Muscle layer of colon (tissue), 2 donors: ENCODE results near the gene ANO3.

ENCODE experiments used
- H3K27ac ChIP-seq: one replicate; pipeline ENCODE4 v1.7.0; 2013; ENCODE audit warnings: low read depth, mild to moderate bottlenecking, low read length, moderate library complexity
- H3K27me3 ChIP-seq, 2 donors: one replicate each; pipeline ENCODE4 v1.7.0; 2013; ENCODE audit warnings: low read length in 2 of 2, mild to moderate bottlenecking in 2 of 2; ENCODE audit not compliant: insufficient read depth in 2 of 2, control insufficient read depth in 1 of 2
- H3K36me3 ChIP-seq: one replicate; pipeline ENCODE4 v1.7.0; 2013; ENCODE audit warnings: mild to moderate bottlenecking, low read length; ENCODE audit not compliant: insufficient read depth
- H3K4me1 ChIP-seq: one replicate; pipeline ENCODE4 v1.7.0; 2013; ENCODE audit warnings: mild to moderate bottlenecking, low read length; ENCODE audit not compliant: insufficient read depth
- H3K4me3 ChIP-seq, 2 donors: one replicate each; pipeline ENCODE4 v1.7.0; 2013; ENCODE audit warnings: low read length in 2 of 2, low read depth in 1 of 2, mild to moderate bottlenecking in 1 of 2, moderate library complexity in 1 of 2
- H3K9ac ChIP-seq: one replicate; pipeline ENCODE4 v1.7.0; 2013; ENCODE audit warnings: low read length
- H3K9me3 ChIP-seq: one replicate; pipeline ENCODE4 v1.7.0; 2013; ENCODE audit warnings: mild to moderate bottlenecking, low read length
- donor health status: abdominal sarcoma.
- donor health status: Adenocarcinoma of cecum.

Gene ANO3

DNA sequence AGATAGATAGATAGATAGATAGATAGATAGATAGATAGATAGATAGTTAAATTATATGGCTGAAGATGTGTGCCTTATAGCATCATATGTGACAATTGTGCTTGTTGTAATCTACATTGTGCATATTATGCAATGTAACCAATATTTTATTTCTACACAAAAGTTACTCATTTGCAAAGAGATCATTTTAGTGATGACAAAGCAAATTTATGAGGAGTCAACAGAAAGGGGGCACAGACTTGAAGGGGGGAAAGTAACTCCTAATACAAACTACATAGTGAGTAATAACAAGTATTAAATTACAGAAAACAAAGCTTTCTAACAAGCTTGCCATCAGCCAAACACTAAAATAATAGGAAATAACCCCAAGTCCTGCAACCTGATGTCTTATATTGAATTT lies 133.3 kb downstream of the ANO3 start:
- H3K9ac ChIP-seq, result no peak overlapping the region
- H3K4me3 ChIP-seq, result no peak overlapping the region
- no peaks in the 10 kb centered on the region for H3K27me3 ChIP-seq
- no peaks in the 10 kb centered on the region for H3K9me3 ChIP-seq
- no peak overlapping the region for H3K27ac ChIP-seq
- no peaks in the 10 kb centered on the region for H3K4me1 ChIP-seq
- no peaks in the 10 kb centered on the region for H3K36me3 ChIP-seq

DNA sequence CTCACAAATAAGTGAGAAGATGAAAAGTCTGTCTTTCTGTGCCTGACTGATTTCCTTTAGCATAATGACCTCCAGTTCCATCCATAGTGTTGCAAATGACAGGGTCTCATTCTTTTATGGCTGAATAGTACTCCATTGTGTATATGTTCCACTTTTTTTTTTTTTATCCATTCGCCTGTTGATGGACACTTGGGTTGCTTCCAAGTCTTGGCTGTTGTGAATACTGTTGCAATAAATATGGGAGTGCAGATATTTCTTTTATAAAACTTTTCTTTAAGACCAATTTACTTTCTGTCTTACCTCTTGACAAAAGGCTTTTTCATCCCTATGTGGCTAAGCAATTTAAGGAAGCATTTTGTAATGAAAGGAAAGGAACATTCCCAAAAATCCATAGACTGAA lies 135.6 kb downstream of the ANO3 start:
- Histone ChIP-seq H3K9ac (no peak overlapping the region), H3K27ac (no peak overlapping the region), H3K4me3 (no peak overlapping the region), H3K36me3 (no peaks in the 10 kb centered on the region), H3K9me3 (no peaks in the 10 kb centered on the region), H3K4me1 (no peaks in the 10 kb centered on the region), H3K27me3 (no peaks in the 10 kb centered on the region)

DNA sequence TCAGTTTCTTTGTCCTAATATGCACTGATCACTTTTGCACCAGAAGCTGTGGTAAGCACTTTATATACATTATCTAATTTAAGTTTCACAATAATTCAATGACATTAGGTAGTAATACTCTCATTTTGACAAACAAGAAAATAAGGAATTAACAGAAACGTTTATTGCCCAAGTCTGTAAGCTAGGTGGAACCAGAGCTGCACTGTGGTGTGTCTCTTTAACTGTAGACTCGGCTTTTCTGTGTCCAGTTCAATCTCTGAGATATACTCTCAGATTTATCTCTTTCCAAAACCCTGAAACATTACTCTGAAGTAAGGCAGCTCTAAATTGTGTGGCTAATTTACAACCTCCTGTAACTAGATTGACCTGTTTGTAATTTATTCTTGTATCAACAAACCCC lies 139.1 kb downstream of the ANO3 start:
- H3K9ac ChIP-seq, result no peak overlapping the region
- no peak overlapping the region for H3K27ac ChIP-seq
- H3K4me1 ChIP-seq, result no peaks in the 10 kb centered on the region
- no peaks in the 10 kb centered on the region for H3K9me3 ChIP-seq
- no peaks in the 10 kb centered on the region for H3K27me3 ChIP-seq
- no peaks in the 10 kb centered on the region for H3K36me3 ChIP-seq
- no peak overlapping the region for H3K4me3 ChIP-seq

DNA sequence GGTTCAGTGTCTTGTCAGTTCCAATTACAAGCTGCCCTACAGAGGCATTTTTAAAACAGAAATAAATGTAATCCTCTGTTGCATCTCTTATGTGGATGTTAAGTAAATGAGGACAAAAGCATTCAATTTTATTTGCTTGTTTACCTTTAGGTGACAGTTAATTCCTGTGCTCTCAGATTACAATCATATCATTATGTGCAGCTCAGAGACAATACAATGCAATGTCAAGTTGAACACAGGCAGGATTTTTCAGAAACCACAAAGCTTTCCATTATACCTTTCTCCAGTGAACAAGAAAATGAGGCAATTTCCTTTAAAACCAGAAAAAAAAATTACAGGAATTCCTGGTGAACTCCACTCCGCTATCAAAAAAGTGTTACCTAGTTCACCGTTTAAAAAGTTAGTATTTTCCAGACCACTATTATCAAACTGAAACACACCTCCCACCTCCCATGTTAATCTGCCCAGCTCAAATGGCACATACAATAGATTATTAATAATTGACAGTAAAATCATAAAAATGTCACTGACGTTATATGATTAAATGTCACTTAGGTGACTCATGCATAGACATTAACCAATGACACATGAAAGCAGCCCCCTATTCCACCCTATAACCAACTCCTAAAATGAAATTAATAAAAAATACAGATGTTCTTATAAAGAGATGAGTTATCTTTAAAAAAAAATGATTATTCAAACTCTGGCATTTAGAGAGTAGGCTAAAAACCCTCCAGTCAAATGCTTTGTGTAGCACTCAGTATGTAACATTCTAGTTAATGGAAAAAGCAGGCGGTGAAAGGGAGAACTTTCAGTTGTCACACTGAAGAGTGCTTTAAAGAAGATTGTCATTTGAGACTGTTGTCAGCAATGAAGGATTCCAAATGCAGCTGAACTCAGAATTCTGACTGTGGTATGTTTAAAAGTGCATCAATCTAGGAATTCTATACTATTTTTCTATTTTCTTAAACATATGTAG lies 141.6 kb downstream of the ANO3 start:
- Histone ChIP-seq H3K9me3 (no peaks in the 10 kb centered on the region), H3K27ac (no peak overlapping the region), H3K4me3 (no peak overlapping the region)

DNA sequence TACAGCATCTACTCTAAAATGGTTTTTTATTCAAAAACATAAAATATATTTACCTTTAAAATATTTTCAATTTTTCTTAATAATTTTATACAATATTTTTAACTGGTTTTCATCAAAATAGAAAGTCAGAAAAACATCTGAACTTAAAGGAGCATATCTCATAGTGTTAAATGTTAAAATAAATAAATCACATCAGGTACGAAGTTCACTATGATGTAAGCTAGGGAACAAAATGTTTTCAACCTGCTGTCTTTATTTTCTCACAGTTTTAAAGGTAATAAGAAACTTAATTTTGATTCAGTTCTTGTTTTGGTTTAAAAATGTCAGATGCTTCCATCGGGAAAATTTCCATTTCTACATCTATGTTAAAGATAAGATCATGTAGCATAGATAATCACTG lies 142.5 kb downstream of the ANO3 start:
- no peaks in the 10 kb centered on the region for H3K4me1 ChIP-seq
- H3K27ac ChIP-seq, result no peak overlapping the region

More for the DNA sequence above, 141.6 kb downstream of the ANO3 start:
- no peaks in the 10 kb centered on the region for H3K4me1 ChIP-seq
- H3K36me3 ChIP-seq, result no peaks in the 10 kb centered on the region
- no peaks in the 10 kb centered on the region for H3K27me3 ChIP-seq
- no peak overlapping the region for H3K9ac ChIP-seq

DNA sequence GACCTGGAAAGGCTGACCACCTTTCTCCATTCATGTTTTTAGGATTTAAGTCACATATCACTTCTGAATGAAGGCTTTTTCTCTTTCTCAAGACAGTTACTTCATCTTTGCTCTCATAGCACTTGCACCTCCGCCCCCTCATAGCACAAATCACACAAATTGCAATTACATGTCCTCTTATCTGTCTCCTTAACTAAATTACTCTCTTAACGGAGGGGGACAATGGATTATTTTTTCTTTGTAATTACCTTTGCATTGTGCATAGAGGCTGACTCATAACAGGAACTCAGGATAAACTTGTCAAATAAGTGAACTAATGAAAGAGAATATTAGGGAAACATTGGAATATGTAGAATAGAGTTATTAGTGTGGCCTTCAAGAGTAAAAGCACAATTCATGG lies 145.5 kb downstream of the ANO3 start:
- Histone ChIP-seq H3K27me3 (no peaks in the 10 kb centered on the region), H3K27ac (no peak overlapping the region), H3K9ac (no peak overlapping the region), H3K36me3 (no peaks in the 10 kb centered on the region), H3K4me3 (no peak overlapping the region), H3K9me3 (no peaks in the 10 kb centered on the region), H3K4me1 (no peaks in the 10 kb centered on the region)

More for the DNA sequence above, 142.5 kb downstream of the ANO3 start:
- Histone ChIP-seq H3K4me3 (no peak overlapping the region), H3K9me3 (no peaks in the 10 kb centered on the region), H3K36me3 (no peaks in the 10 kb centered on the region), H3K9ac (no peak overlapping the region), H3K27me3 (no peaks in the 10 kb centered on the region)

DNA sequence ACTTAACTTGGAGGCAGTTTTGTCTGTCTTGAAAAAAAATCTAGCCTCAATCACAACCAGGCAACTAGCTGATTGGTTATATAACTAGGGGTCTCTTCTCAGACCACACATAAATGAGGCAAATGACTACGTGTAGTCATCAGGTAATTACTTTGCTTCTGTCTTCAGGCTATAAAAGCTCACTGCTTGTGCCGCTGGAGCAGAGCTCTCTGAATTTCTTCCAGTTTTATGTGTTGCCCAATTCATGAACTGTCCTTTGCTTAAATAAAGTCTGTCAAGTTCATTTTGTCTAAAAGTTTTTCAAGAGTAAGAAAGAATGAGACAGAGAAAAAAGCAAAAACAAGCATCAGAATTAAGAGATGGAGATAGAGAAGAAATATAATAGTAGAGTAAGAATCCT lies 146.8 kb downstream of the ANO3 start:
- no peaks in the 10 kb centered on the region for H3K36me3 ChIP-seq
- no peaks in the 10 kb centered on the region for H3K4me1 ChIP-seq
- H3K27me3 ChIP-seq, result no peaks in the 10 kb centered on the region
- H3K4me3 ChIP-seq, result no peak overlapping the region
- H3K27ac ChIP-seq, result no peak overlapping the region
- H3K9ac ChIP-seq, result no peak overlapping the region
- H3K9me3 ChIP-seq, result no peaks in the 10 kb centered on the region

DNA sequence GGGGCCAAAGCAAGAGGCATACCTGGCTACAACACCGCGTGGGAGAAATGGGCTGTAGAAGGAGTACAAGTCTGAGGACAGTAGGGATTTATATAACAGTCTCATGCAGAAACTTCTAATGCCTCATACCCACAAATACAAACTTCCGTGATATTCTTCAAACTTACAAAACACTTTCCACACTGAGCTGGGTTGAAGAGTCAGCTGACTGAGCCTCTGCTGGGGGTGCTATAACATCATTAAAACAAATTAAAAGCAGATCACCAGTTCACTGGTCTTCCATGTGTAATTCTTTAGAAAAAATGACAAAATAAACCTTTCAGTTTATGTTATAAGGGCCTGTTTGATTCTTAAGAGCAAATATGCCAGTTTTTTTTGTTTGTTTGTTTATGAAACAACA lies 148.1 kb downstream of the ANO3 start:
- H3K4me1 ChIP-seq, result no peaks in the 10 kb centered on the region
- H3K4me3 ChIP-seq, result no peak overlapping the region

DNA sequence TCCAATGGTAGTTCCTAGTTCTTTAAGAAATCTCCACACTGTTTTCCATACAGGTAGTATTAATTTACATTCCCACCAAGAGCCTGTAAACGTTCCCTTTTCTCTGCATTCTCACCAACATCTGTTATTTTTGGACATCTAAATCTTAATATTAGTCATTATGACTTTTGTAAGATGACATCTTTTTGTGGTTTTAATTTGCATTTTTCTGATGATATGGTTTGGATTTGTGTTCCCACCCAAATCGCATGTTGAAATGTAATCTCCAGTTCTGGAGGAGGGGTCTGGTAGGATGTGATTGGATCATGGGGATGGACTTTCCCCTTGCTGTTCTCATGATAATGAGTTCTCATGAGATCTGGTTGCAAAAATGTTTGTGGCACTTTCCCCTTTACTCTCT lies 151.2 kb downstream of the ANO3 start:
- no peak overlapping the region for H3K9ac ChIP-seq
- H3K4me3 ChIP-seq, result no peak overlapping the region
- H3K27ac ChIP-seq, result no peak overlapping the region
- H3K4me1 ChIP-seq, result no peaks in the 10 kb centered on the region
- H3K36me3 ChIP-seq, result no peaks in the 10 kb centered on the region
- H3K9me3 ChIP-seq, result no peaks in the 10 kb centered on the region
- H3K27me3 ChIP-seq, result no peaks in the 10 kb centered on the region

More for the DNA sequence above, 148.1 kb downstream of the ANO3 start:
- H3K27me3 ChIP-seq, result no peaks in the 10 kb centered on the region
- no peaks in the 10 kb centered on the region for H3K9me3 ChIP-seq
- no peak overlapping the region for H3K9ac ChIP-seq
- no peak overlapping the region for H3K27ac ChIP-seq
- no peaks in the 10 kb centered on the region for H3K36me3 ChIP-seq

DNA sequence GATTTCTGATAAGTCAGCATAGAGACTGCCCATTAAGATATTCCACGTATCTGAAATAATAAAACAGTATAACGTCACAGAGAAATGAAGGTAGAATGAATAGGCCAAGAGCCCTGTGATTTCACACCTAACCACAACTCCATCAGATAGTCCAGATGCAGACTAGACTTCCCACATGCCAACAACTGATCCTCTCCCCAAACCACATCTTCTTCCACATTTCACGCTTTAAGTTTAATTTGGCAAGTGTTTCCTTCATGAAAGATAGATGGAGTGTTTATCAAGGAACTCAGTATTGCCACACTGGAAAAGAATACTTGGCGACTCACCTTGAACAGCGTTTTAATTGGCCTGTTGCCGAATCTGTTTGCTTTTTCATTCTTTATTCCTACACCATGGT lies 158.6 kb downstream of the ANO3 start:
- Histone ChIP-seq H3K9ac (no peak overlapping the region), H3K4me1 (no peaks in the 10 kb centered on the region), H3K36me3 (no peaks in the 10 kb centered on the region), H3K27me3 (no peaks in the 10 kb centered on the region), H3K9me3 (no peaks in the 10 kb centered on the region), H3K27ac (no peak overlapping the region), H3K4me3 (no peak overlapping the region)

DNA sequence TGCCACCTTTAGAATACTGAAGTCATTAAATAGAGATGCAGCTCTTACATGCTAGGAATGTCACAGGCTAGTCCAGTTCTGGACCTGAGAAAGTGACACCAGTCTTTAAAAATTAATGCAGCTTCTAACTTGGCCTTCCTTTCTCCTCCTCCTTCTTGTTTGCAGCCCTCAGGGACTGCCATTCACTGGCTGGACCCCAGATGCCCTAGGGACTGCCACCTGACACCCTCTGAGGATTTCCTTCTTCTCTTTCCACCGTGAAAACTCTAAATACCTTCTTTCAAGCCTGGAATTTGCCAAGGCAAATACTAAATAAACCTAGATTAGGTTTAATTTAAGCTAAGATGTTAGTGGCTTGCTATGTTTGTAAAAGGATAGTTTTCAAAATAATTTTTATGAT lies 161.7 kb downstream of the ANO3 start:
- Histone ChIP-seq H3K36me3 (no peaks in the 10 kb centered on the region), H3K27me3 (no peaks in the 10 kb centered on the region), H3K9ac (no peak overlapping the region), H3K9me3 (no peaks in the 10 kb centered on the region), H3K4me3 (no peak overlapping the region), H3K4me1 (no peaks in the 10 kb centered on the region), H3K27ac (no peak overlapping the region)

DNA sequence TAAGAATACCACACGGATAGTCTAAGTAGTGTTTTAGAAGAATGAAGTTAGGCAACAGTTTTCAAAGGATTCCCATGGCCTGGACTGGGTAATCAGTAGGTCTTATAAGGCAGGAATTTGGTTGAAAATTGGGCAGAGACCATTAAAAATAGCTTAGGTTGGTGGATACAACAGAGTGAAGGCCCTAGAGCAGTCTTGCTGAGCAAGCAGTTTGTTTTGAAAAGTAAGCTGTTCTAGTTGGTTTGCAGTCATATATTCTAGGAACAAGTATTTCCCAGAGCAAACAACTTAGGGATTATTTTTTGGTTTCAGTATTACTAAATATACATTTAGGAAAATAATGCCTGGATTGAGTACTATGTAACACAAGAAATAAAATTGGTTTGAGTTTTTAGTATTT lies 175.3 kb downstream of the ANO3 start:
- Histone ChIP-seq H3K27ac (no peak overlapping the region), H3K4me1 (no peaks in the 10 kb centered on the region), H3K36me3 (no peaks in the 10 kb centered on the region), H3K9ac (no peak overlapping the region), H3K4me3 (no peak overlapping the region), H3K27me3 (no peaks in the 10 kb centered on the region), H3K9me3 (no peaks in the 10 kb centered on the region)
